ENCODE measurements around the gene SLC30A1. TPM values are rescaled to one million over a fixed set of nuclear protein-coding genes. Genes with fewer than 3 reads are reported as not detected.
A peak's percentile ranks its signal among the peaks of the same experiment; 100 is the strongest.

The SLC30A1 gene
- total and polyA plus RNA-seq, 2 experiments from 2014 or later = 6.8 to 10.8 TPM

DNA sequence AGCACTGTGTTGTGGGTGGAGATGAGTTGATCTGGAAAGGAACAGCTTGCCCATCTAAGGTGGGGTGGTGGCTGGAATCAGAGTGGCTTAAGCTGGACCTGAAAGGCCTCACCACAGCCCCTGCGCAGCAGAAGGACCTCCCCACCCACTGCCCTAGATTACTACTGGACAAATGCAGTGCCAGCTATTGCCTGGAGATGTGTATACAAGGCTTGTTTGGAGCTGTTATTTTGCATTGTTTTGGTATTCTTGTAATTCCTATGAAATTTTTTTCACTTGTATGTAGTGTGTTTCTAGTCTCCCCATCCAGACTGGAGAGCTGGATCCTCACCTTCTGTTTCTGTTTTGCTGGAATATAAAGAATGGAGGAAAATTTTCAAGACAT, 1.3 kb upstream of the SLC30A1 start:
- Histone ChIP-seq H3K4me1 (ENCODE audit: low read depth) (peaks cover 12% of the 10 kb centered on the region), H3K9me3 (ENCODE audit: low read depth) (no peaks in the 10 kb centered on the region), H3K36me3 (no peaks in the 10 kb centered on the region), H3K27me3 (no peaks in the 10 kb centered on the region), H3K27ac (no peak overlapping the region), H3K4me3 (no peak overlapping the region)
- TF ChIP-seq, protein P1, sequence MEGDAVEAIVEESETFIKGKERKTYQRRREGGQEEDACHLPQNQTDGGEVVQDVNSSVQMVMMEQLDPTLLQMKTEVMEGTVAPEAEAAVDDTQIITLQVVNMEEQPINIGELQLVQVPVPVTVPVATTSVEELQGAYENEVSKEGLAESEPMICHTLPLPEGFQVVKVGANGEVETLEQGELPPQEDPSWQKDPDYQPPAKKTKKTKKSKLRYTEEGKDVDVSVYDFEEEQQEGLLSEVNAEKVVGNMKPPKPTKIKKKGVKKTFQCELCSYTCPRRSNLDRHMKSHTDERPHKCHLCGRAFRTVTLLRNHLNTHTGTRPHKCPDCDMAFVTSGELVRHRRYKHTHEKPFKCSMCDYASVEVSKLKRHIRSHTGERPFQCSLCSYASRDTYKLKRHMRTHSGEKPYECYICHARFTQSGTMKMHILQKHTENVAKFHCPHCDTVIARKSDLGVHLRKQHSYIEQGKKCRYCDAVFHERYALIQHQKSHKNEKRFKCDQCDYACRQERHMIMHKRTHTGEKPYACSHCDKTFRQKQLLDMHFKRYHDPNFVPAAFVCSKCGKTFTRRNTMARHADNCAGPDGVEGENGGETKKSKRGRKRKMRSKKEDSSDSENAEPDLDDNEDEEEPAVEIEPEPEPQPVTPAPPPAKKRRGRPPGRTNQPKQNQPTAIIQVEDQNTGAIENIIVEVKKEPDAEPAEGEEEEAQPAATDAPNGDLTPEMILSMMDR (IDR thresholded peaks at IDR 0.05; ENCODE audit: low read depth, low read length) = no peak
- DNase-seq (ENCODE audit: low read depth in 1 of 2, low spot score in 1 of 2) = no peak

DNA sequence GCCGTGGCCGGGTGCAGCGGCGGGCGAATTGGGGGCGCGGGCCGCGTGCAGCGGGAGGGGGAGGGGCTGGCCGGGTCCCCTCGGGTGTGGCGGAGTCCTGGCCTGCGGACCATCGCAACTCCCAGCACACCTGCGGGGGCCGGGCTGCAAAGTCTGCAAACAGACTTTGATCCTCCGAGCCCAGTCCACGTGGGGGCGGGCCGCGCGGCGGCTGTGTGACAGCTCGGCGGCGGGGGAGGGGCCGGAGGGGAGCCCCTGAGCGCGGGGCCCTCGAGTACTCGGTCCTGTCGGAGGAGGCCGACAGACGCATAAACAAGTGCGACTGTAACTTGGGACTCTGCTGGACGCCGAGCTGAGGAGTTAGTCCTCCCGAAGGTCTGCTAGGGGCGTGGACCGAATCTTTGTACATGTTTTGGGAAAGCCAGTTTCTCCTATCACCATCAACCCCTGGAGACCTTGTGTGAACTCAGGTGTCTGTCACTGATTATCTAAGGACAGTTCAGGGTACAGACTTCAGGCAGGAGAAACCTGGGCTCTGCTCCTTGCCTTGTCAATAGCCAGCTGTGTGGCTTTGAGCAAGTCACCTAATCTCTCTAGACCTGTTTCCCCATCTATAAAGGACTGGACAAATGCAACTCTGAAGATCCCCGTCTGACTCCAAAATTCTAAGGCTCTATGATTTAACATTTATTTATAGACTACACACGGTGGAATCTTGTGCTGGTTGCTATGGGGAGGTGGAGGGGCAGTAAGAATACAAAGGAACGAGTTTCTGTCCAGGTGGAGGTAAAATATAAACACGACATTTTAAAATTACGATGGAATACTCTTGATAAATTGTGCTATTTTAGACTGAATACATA, 710 bp upstream of the SLC30A1 start:
- no peaks in the 10 kb centered on the region for H3K27me3 ChIP-seq
- peak overlapping the region; percentile 73 for H3K4me3 ChIP-seq
- TF ChIP-seq, protein P1 (IDR thresholded peaks at IDR 0.05; ENCODE audit: low read depth, low read length) = no peak
- no peaks in the 10 kb centered on the region for H3K9me3 ChIP-seq (ENCODE audit: low read depth)
- DNase-seq (ENCODE audit: low read depth in 1 of 2, low spot score in 1 of 2) = peak in 1 of 2 donors; percentile 93
- H3K27ac ChIP-seq = peak overlapping the region; percentile 54
- no peaks in the 10 kb centered on the region for H3K36me3 ChIP-seq
- H3K4me1 ChIP-seq (ENCODE audit: low read depth) = peaks cover 12% of the 10 kb centered on the region

DNA sequence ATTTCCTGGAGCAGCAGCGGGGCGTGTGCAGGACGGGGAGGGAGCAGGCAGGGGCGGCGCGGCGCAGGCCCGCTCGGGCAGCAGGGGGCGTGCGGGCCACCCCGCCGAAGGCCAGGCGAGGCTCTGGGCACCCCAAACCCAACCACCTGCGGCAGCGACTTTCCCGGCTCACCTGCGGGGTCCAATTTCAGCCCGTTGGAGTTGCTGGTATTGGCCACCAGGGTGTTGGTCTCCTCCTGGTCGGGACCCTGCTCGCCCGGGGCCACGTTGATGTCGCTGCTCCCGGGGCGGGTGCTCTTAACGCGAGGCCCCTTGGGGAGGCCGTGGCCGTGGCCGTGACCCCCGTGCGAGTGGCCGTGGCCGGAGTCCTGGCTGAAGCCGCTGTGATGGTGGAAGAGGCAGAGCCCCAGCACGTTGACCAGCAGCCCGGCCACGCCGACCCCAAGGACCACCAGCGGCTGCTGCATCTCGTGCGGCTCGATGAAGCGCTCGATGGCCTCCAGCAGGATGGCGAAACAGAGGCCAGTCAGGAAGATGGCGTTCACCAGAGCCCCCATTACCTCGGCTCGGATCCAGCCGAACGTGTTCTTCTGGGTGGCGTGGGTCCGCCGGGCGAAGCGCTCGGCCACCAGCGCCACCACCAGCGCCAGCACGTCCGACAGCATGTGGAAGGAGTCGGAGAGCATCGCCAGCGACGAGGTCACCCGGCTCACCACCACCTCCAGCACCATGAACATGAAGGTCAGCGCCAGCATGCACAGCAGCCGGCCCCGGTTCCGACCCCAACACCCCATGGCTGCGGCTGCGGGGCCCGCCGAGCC, 932 bp downstream of the SLC30A1 start:
- Histone ChIP-seq H3K27me3 (no peaks in the 10 kb centered on the region), H3K9me3 (ENCODE audit: low read depth) (no peaks in the 10 kb centered on the region), H3K36me3 (peaks cover 12% of the 10 kb centered on the region), H3K4me1 (ENCODE audit: low read depth) (peaks cover 12% of the 10 kb centered on the region), H3K4me3 (peak overlapping the region; percentile 73), H3K27ac (peak overlapping the region; percentile 76)
- peak; percentile 67 to 73 for DNase-seq (ENCODE audit: low read depth in 1 of 2, low spot score in 1 of 2)
- TF ChIP-seq, protein P1 (IDR thresholded peaks at IDR 0.05; ENCODE audit: low read depth, low read length) = peak; percentile 90

DNA sequence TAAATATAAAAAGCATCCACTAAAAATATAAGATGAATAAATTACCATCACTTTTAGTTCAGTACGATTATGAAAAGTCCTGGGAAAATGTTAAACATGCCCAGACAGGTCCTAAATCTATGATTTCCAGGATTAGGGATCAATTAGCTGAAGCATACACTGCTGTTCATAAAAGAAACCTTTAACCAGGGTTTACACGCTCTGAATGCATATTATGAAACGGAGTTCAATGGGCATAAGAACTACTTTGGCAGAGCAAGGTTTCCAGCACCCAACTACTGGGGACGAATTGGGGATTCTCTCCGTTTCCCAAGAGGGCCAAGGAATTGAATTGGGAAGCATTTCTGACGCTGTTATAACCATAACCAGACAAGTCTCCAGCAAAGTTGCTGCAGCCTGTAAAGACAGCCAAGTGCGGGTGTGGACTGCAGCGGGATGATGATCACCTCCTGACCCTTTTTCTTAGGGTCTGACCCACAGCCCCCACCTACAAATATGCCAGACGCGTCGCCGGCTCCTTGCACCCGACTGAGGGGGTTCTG, 1.6 kb downstream of the SLC30A1 start:
- H3K27ac ChIP-seq = no peak overlapping the region
- no peak for DNase-seq (ENCODE audit: low read depth in 1 of 2, low spot score in 1 of 2)
- H3K4me3 ChIP-seq = peak overlapping the region; percentile 73
- peaks cover 12% of the 10 kb centered on the region for H3K4me1 ChIP-seq (ENCODE audit: low read depth)
- no peaks in the 10 kb centered on the region for H3K27me3 ChIP-seq
- H3K9me3 ChIP-seq (ENCODE audit: low read depth) = no peaks in the 10 kb centered on the region
- TF ChIP-seq, protein P1 (IDR thresholded peaks at IDR 0.05; ENCODE audit: low read depth, low read length) = no peak
- H3K36me3 ChIP-seq = peaks cover 12% of the 10 kb centered on the region

DNA sequence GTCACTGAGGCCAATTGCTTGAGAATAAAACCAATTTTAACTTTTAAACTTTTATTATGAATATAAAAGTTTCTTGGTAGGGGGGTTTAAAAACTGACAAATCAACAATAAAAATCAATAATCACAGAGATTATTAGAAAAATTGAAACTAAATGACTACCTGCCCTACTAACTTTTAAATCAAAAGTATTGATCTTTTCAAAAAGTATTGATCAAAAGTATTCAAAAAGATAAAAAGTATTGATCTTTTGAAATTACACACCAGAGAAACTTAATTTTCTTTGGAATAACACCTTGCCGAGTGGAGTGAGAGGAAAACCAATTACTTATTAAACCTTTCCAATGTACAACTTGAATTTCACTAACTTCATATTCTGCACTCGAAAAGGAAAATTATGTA, 2.2 kb downstream of the SLC30A1 start:
- Histone ChIP-seq H3K4me1 (ENCODE audit: low read depth) (peaks cover 12% of the 10 kb centered on the region), H3K27ac (no peak overlapping the region), H3K36me3 (peaks cover 12% of the 10 kb centered on the region), H3K4me3 (peak overlapping the region; percentile 73), H3K9me3 (ENCODE audit: low read depth) (no peaks in the 10 kb centered on the region), H3K27me3 (no peaks in the 10 kb centered on the region)
- no peak for DNase-seq (ENCODE audit: low read depth in 1 of 2, low spot score in 1 of 2)
- TF ChIP-seq, protein P1 (IDR thresholded peaks at IDR 0.05; ENCODE audit: low read depth, low read length) = no peak

Measured in cardiac muscle cell (in vitro differentiated cells and primary cell).